Body of pancreas (tissue), 4 donors: ENCODE data around the gene PTPRB.

Experiments
- POLR2A ChIP-seq, 3 donors: fragments of 450-650 bp; IDR thresholded peaks; one replicate each; pipeline ENCODE4 v1.6.1; 2016; ENCODE audit warnings: antibody characterized with exemption in 3 of 3, mild to moderate bottlenecking in 2 of 3
- TF ChIP-seq, protein P1 (sequence below), 7 experiments: fragments of 450-650 bp in 4 of 7; fragments of 200-600 bp in 3 of 7; sonication (generic) in 3 of 7; IDR thresholded peaks; one replicate each; pipeline ENCODE4 v1.5.1; 2016 to 2019; ENCODE audit warnings: antibody characterized with exemption in 7 of 7

DNA sequence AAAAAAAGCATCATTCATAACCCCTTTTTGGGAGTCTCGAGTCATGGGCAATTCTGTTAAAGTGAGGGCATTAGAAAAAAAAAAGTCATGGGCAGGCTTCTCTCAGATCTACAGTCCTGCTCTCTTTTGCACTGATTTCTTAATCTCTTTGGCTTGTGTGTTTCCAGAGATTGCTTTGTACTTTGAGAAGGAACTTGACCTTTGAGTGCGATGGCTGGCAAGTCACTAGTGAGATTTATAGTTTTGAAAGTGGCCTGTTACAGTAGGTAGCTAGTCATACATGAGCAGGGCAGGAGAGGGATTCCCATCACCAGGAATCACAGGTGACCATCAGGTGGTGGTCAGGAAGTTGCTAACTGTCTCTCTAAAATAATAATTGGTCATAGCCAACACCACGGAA is 151.5 kb downstream of the PTPRB start:
- TF ChIP-seq POLR2A (IDR thresholded peaks at IDR 0.05) = no peak
- TF ChIP-seq, protein P1, sequence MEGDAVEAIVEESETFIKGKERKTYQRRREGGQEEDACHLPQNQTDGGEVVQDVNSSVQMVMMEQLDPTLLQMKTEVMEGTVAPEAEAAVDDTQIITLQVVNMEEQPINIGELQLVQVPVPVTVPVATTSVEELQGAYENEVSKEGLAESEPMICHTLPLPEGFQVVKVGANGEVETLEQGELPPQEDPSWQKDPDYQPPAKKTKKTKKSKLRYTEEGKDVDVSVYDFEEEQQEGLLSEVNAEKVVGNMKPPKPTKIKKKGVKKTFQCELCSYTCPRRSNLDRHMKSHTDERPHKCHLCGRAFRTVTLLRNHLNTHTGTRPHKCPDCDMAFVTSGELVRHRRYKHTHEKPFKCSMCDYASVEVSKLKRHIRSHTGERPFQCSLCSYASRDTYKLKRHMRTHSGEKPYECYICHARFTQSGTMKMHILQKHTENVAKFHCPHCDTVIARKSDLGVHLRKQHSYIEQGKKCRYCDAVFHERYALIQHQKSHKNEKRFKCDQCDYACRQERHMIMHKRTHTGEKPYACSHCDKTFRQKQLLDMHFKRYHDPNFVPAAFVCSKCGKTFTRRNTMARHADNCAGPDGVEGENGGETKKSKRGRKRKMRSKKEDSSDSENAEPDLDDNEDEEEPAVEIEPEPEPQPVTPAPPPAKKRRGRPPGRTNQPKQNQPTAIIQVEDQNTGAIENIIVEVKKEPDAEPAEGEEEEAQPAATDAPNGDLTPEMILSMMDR (IDR thresholded peaks at IDR 0.05) = no peak
